Cardiac muscle cell (in vitro differentiated cells and primary cell): ENCODE results near the gene TMEM44. TPM values are rescaled to one million over a fixed set of nuclear protein-coding genes. Genes with fewer than 3 reads are reported as not detected.
A peak's percentile ranks its signal among the peaks of the same experiment; 100 is the strongest.

Experiments used
- DNase-seq, 2 donors: peaks; one replicate each; pipeline versions ENCODE4 v3.0.0 to v3.0.0-alpha.2; 2010 to 2017; ENCODE audit warnings: low read depth in 1 of 2, low spot score in 1 of 2
- H3K27ac ChIP-seq: fragments of 200-600 bp; sonication (generic); 2 replicates; pipeline ENCODE4 v1.5.1; 2016
- H3K27me3 ChIP-seq: fragments of 200-600 bp; sonication (generic); 2 replicates; pipeline ENCODE4 v1.6.0; 2016; ENCODE audit warnings: control low read depth
- H3K36me3 ChIP-seq: fragments of 200-600 bp; sonication (generic); 2 replicates; pipeline ENCODE4 v1.5.1; 2016; ENCODE audit warnings: control low read depth
- H3K4me1 ChIP-seq: fragments of 200-600 bp; sonication (generic); 2 replicates; pipeline ENCODE4 v1.8.1; 2017; ENCODE audit warnings: low read depth, mild to moderate bottlenecking, mixed run types
- H3K4me3 ChIP-seq: fragments of 200-600 bp; sonication (generic); 2 replicates; pipeline ENCODE4 v1.5.1; 2016; ENCODE audit warnings: mild to moderate bottlenecking
- H3K9me3 ChIP-seq: fragments of 200-600 bp; sonication (generic); 2 replicates; pipeline ENCODE4 v1.5.1; 2017; ENCODE audit warnings: low read depth, mild to moderate bottlenecking, control low read depth
- polyA plus RNA-seq: library from polyadenylated mRNA; unstranded; fragments of >200 nt; fragmentation: Nextera tagmentation; extraction: Ambion mirVana; gene quantifications from 2 replicates; pipeline ENCODE4 v1.2.1, GENCODE V29; 2016
- total RNA-seq: library from RNA; depleted of rRNA; stranded (reverse); fragments of >200 nt; gene quantifications from 2 replicates; pipeline ENCODE4 v1.2.3, GENCODE V29; 2016
- TF ChIP-seq, protein P1 (sequence below): IDR thresholded peaks from 2 replicates; pipeline ENCODE4 v1.5.1; 2012; ENCODE audit warnings: low read depth, mild to moderate bottlenecking, low read length

Gene TMEM44
- total and polyA plus RNA-seq, 2 experiments from 2014 or later, result 16.2 to 19.2 TPM

GRCh38 chr3:194622621-194623340, 10.4 kb downstream of the TMEM44 start:
- H3K27me3 ChIP-seq, result no peaks in the 10 kb centered on the region
- TF ChIP-seq, protein P1, sequence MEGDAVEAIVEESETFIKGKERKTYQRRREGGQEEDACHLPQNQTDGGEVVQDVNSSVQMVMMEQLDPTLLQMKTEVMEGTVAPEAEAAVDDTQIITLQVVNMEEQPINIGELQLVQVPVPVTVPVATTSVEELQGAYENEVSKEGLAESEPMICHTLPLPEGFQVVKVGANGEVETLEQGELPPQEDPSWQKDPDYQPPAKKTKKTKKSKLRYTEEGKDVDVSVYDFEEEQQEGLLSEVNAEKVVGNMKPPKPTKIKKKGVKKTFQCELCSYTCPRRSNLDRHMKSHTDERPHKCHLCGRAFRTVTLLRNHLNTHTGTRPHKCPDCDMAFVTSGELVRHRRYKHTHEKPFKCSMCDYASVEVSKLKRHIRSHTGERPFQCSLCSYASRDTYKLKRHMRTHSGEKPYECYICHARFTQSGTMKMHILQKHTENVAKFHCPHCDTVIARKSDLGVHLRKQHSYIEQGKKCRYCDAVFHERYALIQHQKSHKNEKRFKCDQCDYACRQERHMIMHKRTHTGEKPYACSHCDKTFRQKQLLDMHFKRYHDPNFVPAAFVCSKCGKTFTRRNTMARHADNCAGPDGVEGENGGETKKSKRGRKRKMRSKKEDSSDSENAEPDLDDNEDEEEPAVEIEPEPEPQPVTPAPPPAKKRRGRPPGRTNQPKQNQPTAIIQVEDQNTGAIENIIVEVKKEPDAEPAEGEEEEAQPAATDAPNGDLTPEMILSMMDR, result no peak
- no peak for DNase-seq
- no peaks in the 10 kb centered on the region for H3K4me1 ChIP-seq
- no peak overlapping the region for H3K27ac ChIP-seq
- H3K9me3 ChIP-seq, result no peaks in the 10 kb centered on the region
- no peaks in the 10 kb centered on the region for H3K36me3 ChIP-seq
- no peak overlapping the region for H3K4me3 ChIP-seq

- H3K4me3 ChIP-seq, result no peak overlapping the region
- H3K27ac ChIP-seq, result peak overlapping the region; percentile 81
- no peak for DNase-seq
- no peaks in the 10 kb centered on the region for H3K4me1 ChIP-seq
- TF ChIP-seq, protein P1, result no peak
- H3K36me3 ChIP-seq, result no peaks in the 10 kb centered on the region
- H3K9me3 ChIP-seq, result no peaks in the 10 kb centered on the region
- no peaks in the 10 kb centered on the region for H3K27me3 ChIP-seq
Observed at GRCh38 chr3:194621947-194622346, 11.3 kb downstream of the TMEM44 start.

- no peak overlapping the region for H3K4me3 ChIP-seq
- no peaks in the 10 kb centered on the region for H3K36me3 ChIP-seq
- no peaks in the 10 kb centered on the region for H3K9me3 ChIP-seq
- H3K27ac ChIP-seq, result no peak overlapping the region
- no peaks in the 10 kb centered on the region for H3K27me3 ChIP-seq
- DNase-seq, result no peak
- no peaks in the 10 kb centered on the region for H3K4me1 ChIP-seq
- TF ChIP-seq, protein P1, result no peak
Observed at GRCh38 chr3:194620196-194620595, 13.0 kb downstream of the TMEM44 start.

GRCh38 chr3:194619741-194620140, 13.5 kb downstream of the TMEM44 start:
- Histone ChIP-seq H3K9me3 (no peaks in the 10 kb centered on the region), H3K27me3 (no peaks in the 10 kb centered on the region), H3K27ac (no peak overlapping the region), H3K36me3 (no peaks in the 10 kb centered on the region), H3K4me3 (no peak overlapping the region), H3K4me1 (no peaks in the 10 kb centered on the region)
- TF ChIP-seq, protein P1, result no peak
- no peak for DNase-seq

- DNase-seq, result no peak
- no peak overlapping the region for H3K4me3 ChIP-seq
- TF ChIP-seq, protein P1, result no peak
Observed at GRCh38 chr3:194618858-194619608, 14.2 kb downstream of the TMEM44 start.

More at GRCh38 chr3:194618858-194619608, 14.2 kb downstream of the TMEM44 start:
- Histone ChIP-seq H3K9me3 (no peaks in the 10 kb centered on the region), H3K27me3 (no peaks in the 10 kb centered on the region), H3K27ac (no peak overlapping the region), H3K4me1 (no peaks in the 10 kb centered on the region), H3K36me3 (no peaks in the 10 kb centered on the region)
